Testis (tissue), 2 donors: ENCODE results near the gene NDUFAF5.
"Not testable (repeated sequence)": the region's sequence is repeated elsewhere in the genome, so short reads cannot be mapped to it uniquely, and the experiment has no call there.

Source experiments
- POLR2A ChIP-seq: fragments of 450-650 bp; IDR thresholded peaks from one replicate; pipeline ENCODE4 v1.6.1; 2017; ENCODE audit warnings: antibody characterized with exemption, mild to moderate bottlenecking, moderate library complexity
- TF ChIP-seq, protein P1 (sequence below), 3 experiments: fragments of 450-650 bp in 2 of 3; fragments of 200-600 bp in 1 of 3; sonication (generic) in 1 of 3; IDR thresholded peaks; one replicate each; pipeline ENCODE4 v1.5.1; 2016 to 2019; ENCODE audit warnings: antibody characterized with exemption in 3 of 3, mild to moderate bottlenecking in 2 of 3, moderate library complexity in 1 of 3

DNA sequence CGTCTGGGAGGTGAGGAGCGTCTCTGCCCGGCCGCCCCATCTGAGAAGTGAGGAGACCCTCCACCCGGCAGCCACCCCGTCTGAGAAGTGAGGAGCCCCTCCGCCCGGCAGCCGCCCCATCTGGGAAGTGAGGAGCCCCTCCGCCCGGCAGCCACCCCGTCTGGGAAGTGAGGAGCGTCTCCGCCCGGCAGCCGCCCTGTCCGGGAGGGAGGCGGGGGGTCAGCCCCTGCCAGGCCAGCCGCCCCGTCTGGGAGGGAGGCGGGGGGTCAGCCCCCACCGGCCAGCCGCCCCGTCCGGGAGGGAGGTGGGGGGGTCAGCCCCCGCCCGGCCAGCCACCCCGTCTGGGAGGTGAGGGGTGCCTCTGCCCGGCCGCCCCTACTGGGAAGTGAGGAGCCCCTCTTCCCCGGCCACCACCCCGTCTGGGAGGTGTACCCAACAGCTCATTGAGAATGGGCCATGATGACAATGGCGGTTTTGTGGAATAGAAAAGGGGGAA lies 24.3 kb upstream of the NDUFAF5 start:
- TF ChIP-seq POLR2A, result not testable (repeated sequence)
- TF ChIP-seq, protein P1, sequence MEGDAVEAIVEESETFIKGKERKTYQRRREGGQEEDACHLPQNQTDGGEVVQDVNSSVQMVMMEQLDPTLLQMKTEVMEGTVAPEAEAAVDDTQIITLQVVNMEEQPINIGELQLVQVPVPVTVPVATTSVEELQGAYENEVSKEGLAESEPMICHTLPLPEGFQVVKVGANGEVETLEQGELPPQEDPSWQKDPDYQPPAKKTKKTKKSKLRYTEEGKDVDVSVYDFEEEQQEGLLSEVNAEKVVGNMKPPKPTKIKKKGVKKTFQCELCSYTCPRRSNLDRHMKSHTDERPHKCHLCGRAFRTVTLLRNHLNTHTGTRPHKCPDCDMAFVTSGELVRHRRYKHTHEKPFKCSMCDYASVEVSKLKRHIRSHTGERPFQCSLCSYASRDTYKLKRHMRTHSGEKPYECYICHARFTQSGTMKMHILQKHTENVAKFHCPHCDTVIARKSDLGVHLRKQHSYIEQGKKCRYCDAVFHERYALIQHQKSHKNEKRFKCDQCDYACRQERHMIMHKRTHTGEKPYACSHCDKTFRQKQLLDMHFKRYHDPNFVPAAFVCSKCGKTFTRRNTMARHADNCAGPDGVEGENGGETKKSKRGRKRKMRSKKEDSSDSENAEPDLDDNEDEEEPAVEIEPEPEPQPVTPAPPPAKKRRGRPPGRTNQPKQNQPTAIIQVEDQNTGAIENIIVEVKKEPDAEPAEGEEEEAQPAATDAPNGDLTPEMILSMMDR (IDR thresholded peaks at IDR 0.05), result not testable (repeated sequence)
